ENCODE data around the gene FEN1. TPM values are rescaled to one million over a fixed set of nuclear protein-coding genes. Genes with fewer than 3 reads are reported as not detected.
A peak's percentile ranks its signal among the peaks of the same experiment; 100 is the strongest.

The FEN1 gene
- total and polyA plus RNA-seq, 2 of the 13 experiments (the other 11 are each of a cell fraction or from before 2014, with no cell fraction given): 12.4 to 102 TPM

GRCh38 chr11:61792310-61793082 lies at the start of gene FEN1, which contains the start of gene TMEM258 (continued):
- 0 out of 2 replicates have a peak, but pooled peaks have one; percentile 72 for TF ChIP-seq FIP1L1 (IDR thresholded peaks at IDR 0.05; ENCODE audit: borderline replicate concordance, insufficient read depth, low read depth, low read length)
- TF ChIP-seq MTF2 (CRISPR knock-in tag; IDR thresholded peaks at IDR 0.05; ENCODE audit: borderline replicate concordance): peak; percentile 71; the same call in 1 of the 2 replicates
- TF ChIP-seq LCORL (IDR thresholded peaks at IDR 0.05): no peak
- peak; percentile 66 for TF ChIP-seq LCORL (CRISPR knock-in tag; IDR thresholded peaks at IDR 0.05)
- TF ChIP-seq ZNF570 (CRISPR knock-in tag; IDR thresholded peaks at IDR 0.05; ENCODE audit: borderline replicate concordance): no peak
- TF ChIP-seq ZNF343 (CRISPR knock-in tag; IDR thresholded peaks at IDR 0.05): 0 out of 2 replicates have a peak, but pooled peaks have one; percentile 73
- TF ChIP-seq ZNF619 (CRISPR knock-in tag; IDR thresholded peaks at IDR 0.05): peak; percentile 25; the same call in 1 of the 2 replicates
- TF ChIP-seq ZNF572 (CRISPR knock-in tag; IDR thresholded peaks at IDR 0.05): 0 out of 2 replicates have a peak, but pooled peaks have one; percentile 38
- peak; percentile 39 for TF ChIP-seq ZNF792 (CRISPR knock-in tag; IDR thresholded peaks at IDR 0.05)
- TF ChIP-seq GMEB1 (CRISPR knock-in tag; IDR thresholded peaks at IDR 0.05; ENCODE audit: borderline replicate concordance): peak; percentile 89
- TF ChIP-seq NR2C2 (CRISPR knock-in tag; IDR thresholded peaks at IDR 0.05; ENCODE audit: borderline replicate concordance): peak; percentile 94
- peak; percentile 94 for TF ChIP-seq NCOA1 (CRISPR knock-in tag; IDR thresholded peaks at IDR 0.05)
- no peak; the same call in 1 of the 2 replicates for TF ChIP-seq RARA (CRISPR knock-in tag; IDR thresholded peaks at IDR 0.05)
- peak; percentile 91 for TF ChIP-seq SPEN (CRISPR knock-in tag; IDR thresholded peaks at IDR 0.05; ENCODE audit: low read depth)
- peak; percentile 60; the same call in 1 of the 2 replicates for TF ChIP-seq HBP1 (CRISPR knock-in tag; IDR thresholded peaks at IDR 0.05; ENCODE audit: low read depth)
- peak; percentile 56; the same call in 1 of the 2 replicates for TF ChIP-seq SNAPC4 (CRISPR knock-in tag; IDR thresholded peaks at IDR 0.05)
- TF ChIP-seq GTF3A (CRISPR knock-in tag; conservative IDR thresholded peaks at IDR 0.05): 0 out of 2 replicates have a peak, but pooled peaks have one; percentile 48
- TF ChIP-seq MYC (CRISPR knock-in tag; IDR thresholded peaks at IDR 0.05; ENCODE audit: borderline replicate concordance): peak; percentile 76; the same call in 1 of the 2 replicates
- TF ChIP-seq SMAD3 (CRISPR knock-in tag; IDR thresholded peaks at IDR 0.05): peak; percentile 77; the same call in 1 of the 2 replicates
- no peak; the same call in 1 of the 2 replicates for TF ChIP-seq ZNF263 (CRISPR knock-in tag; IDR thresholded peaks at IDR 0.05)
- peak; percentile 69 for TF ChIP-seq ARNT2 (CRISPR knock-in tag; IDR thresholded peaks at IDR 0.05; ENCODE audit: low read depth)
- peak; percentile 22; the same call in 1 of the 2 replicates for TF ChIP-seq ZFP62 (CRISPR knock-in tag; IDR thresholded peaks at IDR 0.05)
